Mesenchymal stem cell (in vitro differentiated cells and primary cell): ENCODE results near the gene SEMA6C.
"Not testable (repeated sequence)": the region's sequence is repeated elsewhere in the genome, so short reads cannot be mapped to it uniquely, and the experiment has no call there.

Source experiments
- DNase-seq: peaks from one replicate; pipeline ENCODE4 v3.0.0-alpha.2; 2013
- H2AFZ ChIP-seq: one replicate; pipeline ENCODE4 v1.6.1; 2013; ENCODE audit warnings: low read depth, mild to moderate bottlenecking, control low read depth, inconsistent platforms, low read length, moderate library complexity
- H2AK5ac ChIP-seq: 2 replicates; pipeline ENCODE4 v1.6.1; 2013; ENCODE audit warnings: low read length, moderate library complexity, mild to moderate bottlenecking, inconsistent platforms; ENCODE audit not compliant: severe bottlenecking
- H2BK120ac ChIP-seq: one replicate; pipeline ENCODE4 v1.6.1; 2013; ENCODE audit warnings: low read depth, mild to moderate bottlenecking, inconsistent platforms, low read length, moderate library complexity
- H2BK12ac ChIP-seq, 2 experiments: one replicate each; pipeline ENCODE4 v1.6.1; 2013; ENCODE audit warnings: inconsistent platforms in 2 of 2, low read length in 2 of 2, mild to moderate bottlenecking in 2 of 2, moderate library complexity in 2 of 2, control low read depth in 1 of 2
- H2BK15ac ChIP-seq: one replicate; pipeline ENCODE4 v1.6.1; 2013; ENCODE audit warnings: mild to moderate bottlenecking, low read depth, inconsistent platforms; ENCODE audit not compliant: poor library complexity, severe bottlenecking
- H2BK5ac ChIP-seq: 2 replicates; pipeline ENCODE4 v1.6.1; 2013; ENCODE audit warnings: low read depth, mild to moderate bottlenecking, low read length, control low read depth, inconsistent platforms; ENCODE audit not compliant: poor library complexity, severe bottlenecking
- H3K14ac ChIP-seq, 2 experiments: one replicate each; pipeline ENCODE4 v1.6.1; 2013; ENCODE audit warnings: inconsistent platforms in 2 of 2, low read length in 2 of 2, control low read depth in 1 of 2, mild to moderate bottlenecking in 1 of 2, moderate library complexity in 1 of 2
- H3K18ac ChIP-seq, 2 experiments: one replicate each; pipeline ENCODE4 v1.6.1; 2013; ENCODE audit warnings: inconsistent platforms in 2 of 2, low read length in 2 of 2, control low read depth in 1 of 2, low read depth in 1 of 2, mild to moderate bottlenecking in 1 of 2
- H3K23ac ChIP-seq, 2 experiments: one replicate each; pipeline ENCODE4 v1.6.1; 2013; ENCODE audit warnings: inconsistent platforms in 2 of 2, low read length in 2 of 2, mild to moderate bottlenecking in 2 of 2, moderate library complexity in 2 of 2, control low read depth in 1 of 2
- H3K27ac ChIP-seq: 2 replicates; pipeline ENCODE4 v1.5.1; 2013; ENCODE audit warnings: mild to moderate bottlenecking, moderate library complexity, low read length, control low read depth, inconsistent platforms; ENCODE audit not compliant: poor library complexity, severe bottlenecking
- H3K27me3 ChIP-seq, 2 experiments: 2 replicates each; pipeline versions ENCODE4 v1.6.1 to v1.7.0; 2013; ENCODE audit warnings: low read length in 2 of 2, mild to moderate bottlenecking in 2 of 2, moderate library complexity in 2 of 2, control low read depth in 1 of 2, inconsistent platforms in 1 of 2; ENCODE audit not compliant: control insufficient read depth in 1 of 2, insufficient read depth in 1 of 2
- H3K36me3 ChIP-seq, 2 experiments: 2 replicates each; pipeline versions ENCODE4 v1.6.1 to v1.7.0; 2013; ENCODE audit warnings: low read length in 2 of 2, control low read depth in 1 of 2, inconsistent platforms in 1 of 2, low read depth in 1 of 2, mild to moderate bottlenecking in 1 of 2; ENCODE audit not compliant: insufficient read depth in 2 of 2, control insufficient read depth in 1 of 2
- H3K4ac ChIP-seq, 2 experiments: one replicate each; pipeline ENCODE4 v1.6.1; 2013; ENCODE audit warnings: inconsistent platforms in 2 of 2, low read length in 2 of 2, mild to moderate bottlenecking in 2 of 2, moderate library complexity in 2 of 2, control low read depth in 1 of 2, low read depth in 1 of 2
- H3K4me1 ChIP-seq: 2 replicates; pipeline ENCODE4 v1.6.1; 2013; ENCODE audit warnings: low read depth, low read length, control low read depth; ENCODE audit not compliant: control insufficient read depth, insufficient read depth
- H3K4me2 ChIP-seq: 2 replicates; pipeline ENCODE4 v1.6.1; 2013; ENCODE audit warnings: low read length, mild to moderate bottlenecking, inconsistent platforms; ENCODE audit not compliant: poor library complexity, severe bottlenecking
- H3K4me3 ChIP-seq, 2 experiments: 2 replicates each; pipeline versions ENCODE4 v1.5.1 to v1.7.0; 2013; ENCODE audit warnings: low read length in 2 of 2, mild to moderate bottlenecking in 2 of 2, control low read depth in 1 of 2, low read depth in 1 of 2; ENCODE audit not compliant: insufficient read depth in 1 of 2
- H3K79me1 ChIP-seq: replicated peaks from 2 replicates; pipeline ENCODE4 v1.6.1; 2013; ENCODE audit warnings: mild to moderate bottlenecking, control low read depth, low read length, inconsistent platforms; ENCODE audit not compliant: poor library complexity, severe bottlenecking
- H3K9ac ChIP-seq: 2 replicates; pipeline ENCODE4 v1.7.0; 2013; ENCODE audit warnings: mild to moderate bottlenecking, low read length, moderate library complexity
- H3K9me3 ChIP-seq: 2 replicates; pipeline ENCODE4 v1.7.0; 2013; ENCODE audit warnings: mild to moderate bottlenecking, low read length; ENCODE audit not compliant: control insufficient read depth
- H4K8ac ChIP-seq: one replicate; pipeline ENCODE4 v1.6.1; 2013; ENCODE audit warnings: inconsistent platforms, mild to moderate bottlenecking, low read length, moderate library complexity
- H4K91ac ChIP-seq: one replicate; pipeline ENCODE4 v1.6.1; 2013; ENCODE audit warnings: mild to moderate bottlenecking, low read length, inconsistent platforms
- WGBS: methylation state at CpG from one replicate; pipeline ENCODE4 v1.1.7; 2013; ENCODE audit warnings: mixed read lengths; 5-methylcytosine and 5-hydroxymethylcytosine counted together

The SEMA6C gene

GRCh38 chr1:151193304-151193703, 46.9 kb upstream of the SEMA6C start:
- Histone ChIP-seq H4K8ac (no peak overlapping the region), H2AFZ (no peak overlapping the region), H3K79me1 (peaks cover 10% of the 10 kb centered on the region), H3K27ac (no peak overlapping the region), H3K9me3 (no peaks in the 10 kb centered on the region), H3K4me2 (no peak overlapping the region), H3K4me1 (peaks cover 5% of the 10 kb centered on the region), H2BK120ac (no peak overlapping the region), H2AK5ac (no peak overlapping the region), H3K4me3 (no peak overlapping the region), H3K4ac (no peak overlapping the region), H2BK5ac (no peak overlapping the region), H3K23ac (no peak overlapping the region), H3K18ac (no peak overlapping the region), H4K91ac (no peak overlapping the region), H2BK15ac (no peak overlapping the region), H3K27me3 (no peaks in the 10 kb centered on the region), H3K14ac (no peak overlapping the region), H2BK12ac (no peak overlapping the region), H3K36me3 (no peaks in the 10 kb centered on the region), H3K9ac (no peak overlapping the region)
- no peak for DNase-seq
- 96% methylated on average over 6 of the region's 6 CpGs for WGBS

GRCh38 chr1:151192047-151192446, 45.6 kb upstream of the SEMA6C start:
- Histone ChIP-seq H3K18ac (no peak overlapping the region), H3K9ac (no peak overlapping the region), H3K27me3 (no peaks in the 10 kb centered on the region), H3K23ac (no peak overlapping the region), H2BK120ac (no peak overlapping the region), H3K4ac (no peak overlapping the region), H3K4me2 (no peak overlapping the region), H3K9me3 (no peaks in the 10 kb centered on the region), H2BK12ac (no peak overlapping the region), H2BK15ac (no peak overlapping the region), H3K4me1 (peaks cover 4% of the 10 kb centered on the region), H2AK5ac (no peak overlapping the region), H3K36me3 (no peaks in the 10 kb centered on the region), H3K4me3 (no peak overlapping the region), H3K79me1 (peaks cover 9% of the 10 kb centered on the region), H4K91ac (no peak overlapping the region), H3K27ac (no peak overlapping the region), H4K8ac (no peak overlapping the region), H2AFZ (peak overlapping the region; percentile 18), H3K14ac (no peak overlapping the region), H2BK5ac (no peak overlapping the region)
- no peak for DNase-seq
- WGBS = 79% methylated on average over 6 of the region's 7 CpGs

- H2BK15ac ChIP-seq = peak within 1 kb of the TSS; percentile 66
- H3K9ac ChIP-seq = peak within 1 kb of the TSS; percentile 90
- H4K91ac ChIP-seq = peak within 1 kb of the TSS; percentile 85
- DNase-seq = peak; percentile 92
- H3K9me3 ChIP-seq = no peaks in the 10 kb centered on the region
- H2BK120ac ChIP-seq = no peak within 1 kb of the TSS
- H3K4me3 ChIP-seq = peak within 1 kb of the TSS; percentile 75 to 90
- peaks cover 1% of the 10 kb centered on the region for H3K4me1 ChIP-seq
- peaks cover 21% of the 10 kb centered on the region for H3K79me1 ChIP-seq
- H3K27me3 ChIP-seq = no peaks in the 10 kb centered on the region
- H3K27ac ChIP-seq = peak within 1 kb of the TSS; percentile 90
- H2BK12ac ChIP-seq = no peak within 1 kb of the TSS
- H3K4me2 ChIP-seq = peak within 1 kb of the TSS; percentile 87
- peak within 1 kb of the TSS; percentile 46 to 49 for H3K4ac ChIP-seq
- H3K18ac ChIP-seq = peak within 1 kb of the TSS; percentile 72 to 75
- H4K8ac ChIP-seq = peak within 1 kb of the TSS; percentile 95
- no peak within 1 kb of the TSS for H2AK5ac ChIP-seq
- no peak within 1 kb of the TSS for H3K23ac ChIP-seq
- peaks cover 8 to 11% of the 10 kb centered on the region in 2 experiments for H3K36me3 ChIP-seq
- peak within 1 kb of the TSS; percentile 43 for H2AFZ ChIP-seq
- under 1% methylated on average over 37 of the region's 42 CpGs for WGBS
- peak within 1 kb of the TSS; percentile 92 for H2BK5ac ChIP-seq
- no peak within 1 kb of the TSS for H3K14ac ChIP-seq
Measured at GRCh38 chr1:151189637-151190445, 43.4 kb upstream of the SEMA6C start, which contains the start of gene VPS72. Gene VPS72 (minus strand): TSS chr1:151190197. CDS start chr1:151190121, 76 bp downstream.

- H3K14ac ChIP-seq = not testable (repeated sequence)
- H3K36me3 ChIP-seq = peaks cover 12 to 23% of the 10 kb centered on the region in 2 experiments
Measured at GRCh38 chr1:151188667-151189066, 42.2 kb upstream of the SEMA6C start.

More at GRCh38 chr1:151188667-151189066, 42.2 kb upstream of the SEMA6C start:
- H4K8ac ChIP-seq, H2BK15ac ChIP-seq, H2AFZ ChIP-seq, H2AK5ac ChIP-seq, H3K9me3 ChIP-seq, H3K18ac ChIP-seq, H2BK5ac ChIP-seq, H3K27ac ChIP-seq, H4K91ac ChIP-seq, H3K4ac ChIP-seq, H3K27me3 ChIP-seq, H3K4me1 ChIP-seq, H2BK12ac ChIP-seq, DNase-seq, H3K23ac ChIP-seq, H2BK120ac ChIP-seq: not testable (repeated sequence)
- H3K9ac ChIP-seq = peak overlapping the region; percentile 90
- WGBS = 93% methylated on average over 8 of the region's 8 CpGs
- H3K4me3 ChIP-seq = peak overlapping the region in 1 of 2 experiments; percentile 90
- H3K79me1 ChIP-seq = peaks cover 23% of the 10 kb centered on the region
- peak overlapping the region; percentile 87 for H3K4me2 ChIP-seq
